ENCODE measurements around the gene DNAJC3.
"Not testable (repeated sequence)": the region's sequence is repeated elsewhere in the genome, so short reads cannot be mapped to it uniquely, and the experiment has no call there.

The DNAJC3 gene

DNA sequence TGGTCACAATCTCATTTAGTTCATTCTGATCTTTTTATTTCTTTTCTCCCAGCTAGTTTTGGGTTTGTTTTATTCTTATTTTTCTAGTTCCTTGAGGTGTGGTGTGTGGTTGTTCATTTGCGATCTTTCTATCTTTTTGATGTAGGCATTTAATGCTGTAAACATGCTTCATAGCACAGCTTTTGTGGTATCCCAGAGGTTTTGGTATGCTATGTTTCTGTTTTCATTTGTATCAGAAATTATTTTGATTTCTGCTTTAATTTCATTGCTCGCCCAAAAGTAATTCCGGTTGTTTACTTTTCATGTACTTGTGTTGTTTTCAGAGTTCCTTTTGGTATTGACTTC, 12.6 kb downstream of the DNAJC3 start:
- peaks cover 32% of the 10 kb centered on the region for H3K36me3 Mint-ChIP-seq (ENCODE audit: low read depth)
- no peak for ATAC-seq
- H3K27me3 Mint-ChIP-seq = no peaks in the 10 kb centered on the region
- H3K4me1 Mint-ChIP-seq = peaks cover 40% of the 10 kb centered on the region
- peaks cover 13% of the 10 kb centered on the region for H3K9me3 Mint-ChIP-seq
- peak overlapping the region; percentile 36 for H3K27ac Mint-ChIP-seq
- no peak for DNase-seq
- peak overlapping the region; percentile 0 for H3K4me3 Mint-ChIP-seq

DNA sequence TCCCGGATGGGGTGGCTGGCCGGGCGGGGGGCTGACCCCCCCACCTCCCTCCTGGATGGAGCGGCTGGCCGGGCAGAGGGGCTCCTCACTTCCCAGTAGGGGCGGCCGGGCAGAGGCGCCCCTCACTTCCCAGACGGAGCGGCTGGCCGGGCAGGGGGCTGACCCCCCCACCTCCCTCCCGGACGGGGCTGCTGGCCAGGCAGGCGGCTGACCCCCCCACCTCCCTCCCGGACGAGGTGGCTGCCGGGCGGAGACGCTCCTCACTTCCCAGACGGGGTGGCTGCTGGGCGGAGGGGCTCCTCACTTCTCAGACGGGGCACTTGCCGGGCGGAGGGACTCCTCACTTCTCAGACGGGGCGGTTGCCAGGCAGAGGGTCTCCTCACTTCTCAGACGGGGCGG, 14.0 kb downstream of the DNAJC3 start:
- ATAC-seq, H3K27ac Mint-ChIP-seq, H3K27me3 Mint-ChIP-seq, DNase-seq, H3K4me3 Mint-ChIP-seq: not testable (repeated sequence)
- peaks cover 23% of the 10 kb centered on the region for H3K36me3 Mint-ChIP-seq (ENCODE audit: low read depth)
- peaks cover 13% of the 10 kb centered on the region for H3K9me3 Mint-ChIP-seq
- peaks cover 32% of the 10 kb centered on the region for H3K4me1 Mint-ChIP-seq

DNA sequence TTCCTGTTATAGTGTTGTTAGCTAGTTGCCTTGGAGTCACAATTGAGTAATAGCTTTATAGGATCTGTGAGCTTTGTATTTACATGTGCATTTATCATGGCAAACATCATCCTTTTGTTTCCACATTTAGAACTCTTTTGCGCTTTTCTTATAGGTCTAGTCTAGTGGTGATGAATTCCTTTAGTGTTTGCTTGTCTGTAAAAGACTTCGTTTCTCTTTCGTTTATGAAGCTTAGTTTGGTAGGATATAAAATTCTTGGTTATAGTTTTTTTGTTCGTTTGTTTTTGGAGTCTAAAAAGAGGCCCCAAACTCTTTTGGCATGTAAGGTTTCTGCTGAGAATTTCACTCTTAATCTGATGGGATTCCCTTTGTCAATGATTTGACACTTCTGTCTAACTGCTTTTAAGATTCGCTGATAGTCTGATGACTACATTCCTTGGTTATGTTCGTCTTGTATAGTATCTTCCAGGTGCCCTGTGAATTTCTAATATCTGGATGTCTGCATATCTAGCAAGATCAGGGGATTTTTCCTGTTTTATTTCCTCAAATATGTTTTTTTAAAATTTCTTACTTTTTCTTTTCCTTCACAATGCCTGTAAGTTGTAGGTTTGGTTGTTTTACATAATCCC, 20.2 kb downstream of the DNAJC3 start:
- no peak overlapping the region for H3K4me3 Mint-ChIP-seq
- H3K27ac Mint-ChIP-seq = no peak overlapping the region
- peaks cover 7% of the 10 kb centered on the region for H3K36me3 Mint-ChIP-seq (ENCODE audit: low read depth)
- no peaks in the 10 kb centered on the region for H3K27me3 Mint-ChIP-seq
- DNase-seq = no peak
- ATAC-seq = no peak
- H3K9me3 Mint-ChIP-seq = no peaks in the 10 kb centered on the region
- H3K4me1 Mint-ChIP-seq = peaks cover 42% of the 10 kb centered on the region

DNA sequence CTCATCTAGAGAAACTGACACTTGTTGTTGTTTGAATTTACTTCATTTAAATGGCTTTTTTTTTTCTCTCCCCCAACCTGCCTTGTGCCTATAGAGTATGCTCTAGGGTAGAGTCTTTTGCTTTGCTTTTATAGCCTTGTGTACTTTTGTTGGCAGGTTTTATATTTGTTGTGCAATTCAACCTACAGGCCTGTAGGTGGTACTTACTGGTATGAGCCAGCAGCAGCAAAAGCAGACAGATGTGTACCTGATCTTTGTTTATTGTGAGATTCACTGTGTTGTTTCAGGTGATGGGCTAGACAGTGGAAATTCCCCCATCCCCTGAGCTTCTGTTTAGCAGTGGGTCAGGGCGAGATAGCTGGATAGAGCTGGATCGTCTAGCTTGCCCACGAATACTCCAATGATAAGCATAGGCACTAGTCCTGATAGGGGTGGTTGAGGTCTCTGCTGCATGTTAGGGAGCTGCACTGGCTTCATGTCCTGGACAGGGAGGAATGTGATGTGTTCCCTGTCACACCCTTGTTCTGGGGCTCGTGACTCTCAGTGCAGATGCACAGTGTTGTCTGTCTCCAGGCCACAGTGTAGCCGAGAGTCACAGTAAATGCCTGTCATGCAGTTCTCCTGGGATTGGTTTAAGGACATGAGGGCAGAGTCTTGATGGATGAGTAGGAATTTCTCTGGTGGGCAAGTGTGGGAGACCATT, 21.3 kb downstream of the DNAJC3 start:
- no peak for DNase-seq
- peaks cover 7% of the 10 kb centered on the region for H3K36me3 Mint-ChIP-seq (ENCODE audit: low read depth)
- no peaks in the 10 kb centered on the region for H3K9me3 Mint-ChIP-seq
- H3K27ac Mint-ChIP-seq = no peak overlapping the region
- H3K4me3 Mint-ChIP-seq = no peak overlapping the region
- H3K27me3 Mint-ChIP-seq = no peaks in the 10 kb centered on the region
- no peak for ATAC-seq
- peaks cover 51% of the 10 kb centered on the region for H3K4me1 Mint-ChIP-seq

DNA sequence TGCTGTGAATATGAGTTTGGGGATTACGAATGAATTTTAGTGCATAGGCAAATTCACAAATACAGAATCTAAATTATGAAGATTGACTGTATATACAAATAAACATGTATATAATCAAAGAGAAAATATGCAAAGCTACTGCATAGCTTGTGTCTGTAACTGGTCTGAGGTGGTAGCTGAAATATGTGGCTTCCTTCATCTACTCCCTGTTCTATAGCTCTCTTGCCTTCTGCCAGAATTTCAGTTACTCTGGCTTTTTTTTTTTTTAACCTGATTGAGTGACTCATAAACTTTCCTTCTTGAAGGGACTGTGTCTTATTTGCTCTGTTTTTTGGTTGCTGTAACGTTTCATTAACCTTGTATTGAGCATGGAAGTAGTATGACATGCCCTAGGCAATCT, 26.6 kb downstream of the DNAJC3 start:
- H3K27me3 Mint-ChIP-seq = no peaks in the 10 kb centered on the region
- DNase-seq (no peak), ATAC-seq (no peak)
- no peak overlapping the region for H3K27ac Mint-ChIP-seq
- H3K4me3 Mint-ChIP-seq = no peak overlapping the region
- H3K9me3 Mint-ChIP-seq = no peaks in the 10 kb centered on the region
- H3K4me1 Mint-ChIP-seq = peaks cover 69% of the 10 kb centered on the region
- peaks cover 4% of the 10 kb centered on the region for H3K36me3 Mint-ChIP-seq (ENCODE audit: low read depth)

DNA sequence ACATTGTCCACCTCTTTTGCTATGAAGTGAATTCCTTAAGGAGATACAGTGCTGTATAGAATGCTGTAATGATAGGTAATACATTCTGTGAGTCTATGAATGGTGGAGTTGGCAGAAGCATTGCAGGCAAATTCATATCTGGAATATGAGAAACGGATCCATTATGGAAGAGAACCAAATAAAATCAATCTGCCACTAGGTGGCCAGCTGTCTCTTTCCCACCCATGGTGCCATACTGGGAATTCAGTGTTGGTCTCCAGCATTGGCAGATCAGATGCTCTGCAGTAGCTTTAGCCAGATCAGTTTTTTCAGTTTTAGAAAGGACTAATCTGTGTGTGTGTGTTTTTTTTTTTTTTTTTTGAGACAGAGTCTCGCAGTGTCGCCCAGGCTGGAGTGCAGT, 27.6 kb downstream of the DNAJC3 start:
- Mint-ChIP-seq H3K36me3 (ENCODE audit: low read depth) (peaks cover 6% of the 10 kb centered on the region), H3K27ac (no peak overlapping the region), H3K9me3 (no peaks in the 10 kb centered on the region), H3K4me1 (peaks cover 62% of the 10 kb centered on the region), H3K27me3 (no peaks in the 10 kb centered on the region), H3K4me3 (no peak overlapping the region)
- ATAC-seq (no peak), DNase-seq (no peak)

DNA sequence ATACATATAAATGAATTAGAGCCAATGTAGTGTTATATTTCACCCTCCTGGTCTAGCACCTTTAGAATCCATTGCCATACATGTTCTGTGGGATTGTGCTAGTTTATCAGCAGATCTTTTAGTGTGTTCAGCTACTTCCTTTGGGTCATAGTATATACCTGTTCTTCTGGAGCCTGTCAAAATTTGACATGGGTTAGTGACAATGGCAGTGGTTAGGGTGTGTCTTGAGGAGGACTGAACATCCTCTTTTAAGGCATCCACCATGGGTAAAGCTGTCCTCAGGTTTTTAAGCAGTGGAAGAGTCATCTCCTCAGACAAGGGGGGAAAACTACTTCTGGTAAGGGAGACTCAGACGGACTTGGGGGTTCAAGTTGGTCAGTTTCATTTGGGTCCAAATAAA, 29.4 kb downstream of the DNAJC3 start:
- H3K36me3 Mint-ChIP-seq (ENCODE audit: low read depth) = peaks cover 18% of the 10 kb centered on the region
- DNase-seq (no peak), ATAC-seq (no peak)
- H3K27me3 Mint-ChIP-seq = no peaks in the 10 kb centered on the region
- no peak overlapping the region for H3K4me3 Mint-ChIP-seq
- no peaks in the 10 kb centered on the region for H3K9me3 Mint-ChIP-seq
- H3K27ac Mint-ChIP-seq = no peak overlapping the region
- peaks cover 50% of the 10 kb centered on the region for H3K4me1 Mint-ChIP-seq

DNA sequence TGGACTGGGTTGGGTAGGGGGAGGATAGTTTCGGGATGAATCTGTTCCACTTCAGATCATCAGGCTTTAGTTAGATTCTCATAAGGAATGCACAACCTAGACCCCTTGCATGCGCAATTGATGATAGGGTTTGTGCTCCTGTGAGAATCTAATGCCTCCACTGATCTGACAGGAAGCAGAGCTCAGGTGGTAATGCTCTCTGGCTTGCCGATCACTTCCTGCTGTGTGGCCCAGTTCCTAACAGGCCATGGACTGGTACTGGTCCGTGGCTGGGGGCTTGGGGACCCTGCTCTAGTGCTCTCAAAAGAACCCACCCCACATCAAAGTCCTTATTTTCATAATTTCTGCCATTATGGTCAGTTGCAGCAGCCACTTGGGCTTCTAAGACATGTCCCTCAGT, 30.1 kb downstream of the DNAJC3 start:
- H3K27ac Mint-ChIP-seq = no peak overlapping the region
- H3K36me3 Mint-ChIP-seq (ENCODE audit: low read depth) = peaks cover 25% of the 10 kb centered on the region
- H3K9me3 Mint-ChIP-seq = no peaks in the 10 kb centered on the region
- ATAC-seq (no peak), DNase-seq (no peak)
- H3K4me1 Mint-ChIP-seq = peaks cover 47% of the 10 kb centered on the region
- no peaks in the 10 kb centered on the region for H3K27me3 Mint-ChIP-seq
- H3K4me3 Mint-ChIP-seq = no peak overlapping the region

DNA sequence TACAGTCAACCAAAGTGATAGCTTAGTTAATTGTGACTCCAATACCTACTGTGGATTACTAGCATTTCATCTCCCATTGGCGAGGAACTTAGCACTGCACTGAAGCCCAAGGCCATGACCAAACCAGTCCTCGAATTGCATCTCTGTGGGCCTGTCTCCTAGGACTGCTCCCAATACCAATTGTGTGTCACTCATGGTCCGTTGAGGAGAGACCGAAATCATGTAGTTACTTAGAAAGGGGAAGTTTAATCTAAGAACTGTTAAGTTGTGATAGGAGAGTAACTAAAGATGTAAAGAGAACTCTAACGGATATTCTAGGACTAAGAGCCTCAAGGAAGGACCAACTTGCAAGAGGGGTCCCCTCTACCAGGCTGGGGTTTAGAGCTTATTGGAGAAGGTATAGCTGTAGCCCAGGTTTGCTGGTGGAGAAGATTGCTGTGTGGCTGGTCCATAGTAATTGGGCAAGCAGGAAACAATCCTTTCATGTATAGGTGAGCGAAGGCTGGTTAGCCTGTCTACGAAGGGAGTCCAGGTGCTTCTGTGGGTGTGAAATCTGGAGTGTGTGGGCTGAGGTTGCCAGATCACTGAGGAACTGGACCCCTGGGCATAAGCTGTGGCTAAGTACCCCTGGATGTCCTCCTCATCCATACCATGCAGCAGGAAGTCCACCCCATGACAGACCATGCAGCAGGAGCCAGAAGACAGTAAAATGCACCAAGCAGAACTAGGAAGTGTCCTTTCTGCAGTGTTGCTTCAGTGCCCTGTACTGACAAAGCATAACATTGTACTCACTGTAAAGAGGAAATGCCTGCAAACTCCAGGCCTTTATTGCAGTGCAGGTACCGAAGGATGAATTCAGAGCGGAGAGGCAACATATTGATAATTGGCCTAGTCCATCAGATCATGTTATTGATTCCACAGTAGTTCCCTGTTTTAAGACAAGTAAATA, 30.8 kb downstream of the DNAJC3 start:
- Mint-ChIP-seq H3K9me3 (peaks cover 3% of the 10 kb centered on the region), H3K4me3 (no peak overlapping the region), H3K27ac (no peak overlapping the region), H3K4me1 (peaks cover 41% of the 10 kb centered on the region), H3K27me3 (no peaks in the 10 kb centered on the region), H3K36me3 (ENCODE audit: low read depth) (peaks cover 29% of the 10 kb centered on the region)
- ATAC-seq (no peak), DNase-seq (no peak)

DNA sequence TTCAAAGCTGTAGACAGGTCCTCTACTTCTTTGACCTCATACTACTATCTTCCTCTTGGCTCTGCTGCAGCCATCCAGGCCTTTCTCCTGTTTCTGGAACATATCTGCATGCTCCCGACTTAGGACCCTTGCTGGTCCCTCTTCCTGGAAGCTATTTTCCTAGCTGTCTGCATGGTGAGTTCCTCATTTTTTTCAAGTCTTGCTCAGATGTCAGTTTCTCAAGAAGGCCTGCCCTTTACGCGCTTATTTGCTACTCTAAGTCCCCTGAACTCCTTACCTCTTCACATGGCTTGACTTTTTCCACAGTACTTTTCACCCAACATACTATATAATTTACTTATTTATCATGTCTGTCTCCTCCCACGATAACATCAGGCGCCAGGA, 31.4 kb downstream of the DNAJC3 start:
- Mint-ChIP-seq H3K36me3 (ENCODE audit: low read depth) (peaks cover 36% of the 10 kb centered on the region), H3K27me3 (no peaks in the 10 kb centered on the region)
- DNase-seq = no peak

DNA sequence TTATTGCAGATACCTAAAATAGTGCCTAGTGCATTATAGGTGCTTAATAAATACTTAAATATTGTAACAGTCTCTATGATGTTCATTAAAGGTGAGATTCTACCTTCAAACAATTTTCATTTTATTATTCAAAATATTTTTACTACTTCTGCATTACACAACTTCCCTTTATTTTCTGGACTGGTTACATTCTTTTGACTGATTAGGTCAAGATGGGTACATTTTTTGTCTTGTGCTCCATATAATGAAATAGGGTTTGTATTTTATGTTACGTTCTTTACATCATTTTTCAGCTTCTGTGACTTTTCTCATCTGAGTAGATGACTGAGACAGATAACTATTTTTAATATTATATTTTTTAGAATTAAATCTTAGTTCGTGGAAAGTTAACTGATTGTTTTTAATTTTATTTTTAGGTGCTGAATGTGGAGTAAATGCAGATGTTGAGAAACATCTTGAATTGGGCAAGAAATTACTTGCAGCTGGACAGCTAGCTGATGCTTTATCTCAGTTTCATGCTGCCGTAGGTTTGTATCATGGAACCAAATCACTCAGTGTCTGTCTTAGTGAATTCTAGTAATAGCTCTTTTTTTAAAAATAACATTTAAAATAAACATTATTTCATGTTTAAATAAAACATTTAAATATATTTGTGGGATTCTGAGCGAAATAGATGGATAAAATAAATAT, 32.0 kb downstream of the DNAJC3 start:
- H3K4me3 Mint-ChIP-seq = no peak overlapping the region
- H3K27me3 Mint-ChIP-seq = no peaks in the 10 kb centered on the region
- H3K4me1 Mint-ChIP-seq = peaks cover 29% of the 10 kb centered on the region
- H3K36me3 Mint-ChIP-seq (ENCODE audit: low read depth) = peaks cover 41% of the 10 kb centered on the region
- DNase-seq (no peak), ATAC-seq (no peak)
- H3K9me3 Mint-ChIP-seq = peaks cover 7% of the 10 kb centered on the region
- H3K27ac Mint-ChIP-seq = no peak overlapping the region

More for the DNA sequence above, 31.4 kb downstream of the DNAJC3 start:
- H3K9me3 Mint-ChIP-seq = peaks cover 7% of the 10 kb centered on the region
- H3K27ac Mint-ChIP-seq = no peak overlapping the region
- peaks cover 34% of the 10 kb centered on the region for H3K4me1 Mint-ChIP-seq
- no peak for ATAC-seq
- H3K4me3 Mint-ChIP-seq = no peak overlapping the region

DNA sequence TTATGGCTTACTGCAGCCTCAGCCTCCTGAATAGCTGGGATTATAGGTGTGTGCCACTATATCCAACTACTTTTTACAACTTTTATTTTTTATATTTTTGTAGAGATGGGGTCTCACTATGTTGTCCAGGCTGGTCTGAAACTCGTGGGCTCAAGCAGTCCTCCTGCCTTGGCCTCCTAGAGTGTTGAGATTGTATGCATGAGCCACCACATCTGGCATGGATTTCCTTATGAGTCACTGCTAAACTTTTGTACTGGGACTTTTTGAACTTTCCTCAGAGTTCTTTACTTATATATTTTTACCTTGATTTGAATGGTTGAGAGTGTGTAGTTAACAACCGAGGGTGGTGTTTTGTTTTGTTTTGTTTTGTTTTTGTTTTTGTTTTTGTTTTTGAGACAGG, 33.4 kb downstream of the DNAJC3 start:
- Mint-ChIP-seq H3K27me3 (no peaks in the 10 kb centered on the region), H3K4me1 (peaks cover 21% of the 10 kb centered on the region), H3K27ac (no peak overlapping the region), H3K9me3 (peaks cover 7% of the 10 kb centered on the region), H3K4me3 (no peak overlapping the region), H3K36me3 (ENCODE audit: low read depth) (peaks cover 51% of the 10 kb centered on the region)
- ATAC-seq = no peak
- no peak for DNase-seq

DNA sequence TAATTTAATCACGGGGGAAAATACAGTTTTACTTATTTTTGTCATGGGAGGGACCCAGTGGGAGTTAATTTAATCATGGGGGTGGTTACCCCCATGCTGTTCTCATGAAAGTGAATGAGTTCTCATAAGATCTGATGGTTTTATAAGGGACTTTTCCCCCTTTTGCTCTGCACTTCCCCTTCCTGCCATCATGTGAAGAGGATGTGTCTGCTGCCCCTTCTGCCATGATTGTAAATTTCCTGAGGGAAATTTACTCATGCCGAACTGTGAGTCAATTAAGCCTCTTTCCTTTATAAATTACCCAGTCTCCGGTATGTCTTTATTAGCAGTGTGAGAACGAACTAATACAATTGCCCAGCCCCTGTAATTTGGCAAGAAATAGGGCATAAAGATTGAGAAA, 35.9 kb downstream of the DNAJC3 start:
- H3K36me3 Mint-ChIP-seq (ENCODE audit: low read depth) = peaks cover 66% of the 10 kb centered on the region
- H3K9me3 Mint-ChIP-seq = not testable (repeated sequence)

DNA sequence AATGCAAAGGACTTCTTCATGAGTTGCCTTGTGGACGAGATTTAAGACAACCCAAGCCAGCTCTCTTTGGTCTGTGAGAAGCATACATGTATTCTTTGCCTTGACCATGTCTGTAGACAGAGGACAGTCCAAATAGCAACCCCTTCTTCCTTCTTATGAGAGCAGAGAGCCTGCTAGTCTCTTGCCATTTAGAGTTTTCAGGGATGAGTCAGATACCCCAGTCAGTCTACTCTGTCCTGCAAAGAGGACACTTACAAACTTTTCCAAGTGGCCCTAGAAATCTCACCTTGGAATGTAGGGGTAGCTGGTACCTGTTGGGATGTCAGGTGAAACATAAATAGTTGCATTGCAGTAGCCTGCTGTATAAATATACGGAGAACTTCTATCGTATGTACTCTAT, 36.7 kb downstream of the DNAJC3 start:
- H3K4me1 Mint-ChIP-seq = peaks cover 2% of the 10 kb centered on the region
- H3K36me3 Mint-ChIP-seq (ENCODE audit: low read depth) = peaks cover 71% of the 10 kb centered on the region
- H3K27me3 Mint-ChIP-seq = no peaks in the 10 kb centered on the region
- no peak overlapping the region for H3K27ac Mint-ChIP-seq
- peaks cover 7% of the 10 kb centered on the region for H3K9me3 Mint-ChIP-seq
- ATAC-seq (no peak), DNase-seq (no peak)
- H3K4me3 Mint-ChIP-seq = no peak overlapping the region

More for the DNA sequence above, 35.9 kb downstream of the DNAJC3 start:
- not testable (repeated sequence) for DNase-seq, ATAC-seq, H3K4me1 Mint-ChIP-seq, H3K4me3 Mint-ChIP-seq, H3K27ac Mint-ChIP-seq, H3K27me3 Mint-ChIP-seq

All from activated naive CD8-positive, alpha-beta T cell treated with anti-CD3 and anti-CD28 coated beads, Interleukin-2, amount 50 U/mL, for 24 hours (primary cell).